Skeletal muscle tissue (tissue), 4 donors: Measurements from ENCODE around the gene RNU1-3. TPM values are rescaled to one million over a fixed set of nuclear protein-coding genes. Genes with fewer than 3 reads are reported as not detected.
"Not testable (repeated sequence)": the region's sequence is repeated elsewhere in the genome, so short reads cannot be mapped to it uniquely, and the experiment has no call there.

ENCODE experiments used
- H3K27ac ChIP-seq: one replicate; pipeline ENCODE4 v1.7.0; 2013; ENCODE audit warnings: mild to moderate bottlenecking, low read depth, low read length, inconsistent platforms
- H3K27me3 ChIP-seq, 3 donors: one replicate each; pipeline ENCODE4 v1.7.0; 2013; ENCODE audit warnings: low read length in 3 of 3; ENCODE audit not compliant: control insufficient read depth in 3 of 3, insufficient read depth in 3 of 3
- H3K36me3 ChIP-seq, 3 donors: one replicate each; pipeline ENCODE4 v1.7.0; 2013; ENCODE audit warnings: low read length in 3 of 3; ENCODE audit not compliant: control insufficient read depth in 3 of 3, insufficient read depth in 3 of 3
- H3K4me1 ChIP-seq, 3 donors: one replicate each; pipeline ENCODE4 v1.7.0; 2013; ENCODE audit warnings: low read length in 3 of 3, mild to moderate bottlenecking in 3 of 3; ENCODE audit not compliant: control insufficient read depth in 3 of 3, insufficient read depth in 3 of 3
- H3K4me3 ChIP-seq, 3 donors: one replicate each; pipeline ENCODE4 v1.7.0; 2013; ENCODE audit warnings: low read length in 3 of 3
- H3K9ac ChIP-seq, 3 donors: one replicate each; pipeline ENCODE4 v1.7.0; 2013; ENCODE audit warnings: low read length in 3 of 3, mild to moderate bottlenecking in 3 of 3, moderate library complexity in 2 of 3, low read depth in 1 of 3
- H3K9me3 ChIP-seq, 3 donors: one replicate each; pipeline ENCODE4 v1.7.0; 2013; ENCODE audit warnings: low read length in 3 of 3; ENCODE audit not compliant: control insufficient read depth in 3 of 3
- total RNA-seq: library from RNA; depleted of rRNA; stranded (reverse); fragments of >200 nt; gene quantifications from one replicate; pipeline ENCODE4 v1.2.3, GENCODE V29; 2014
- donor health status: Osteomylitis.

The RNU1-3 gene
- total RNA-seq, 1 donor from 2014 or later = under 0.01 TPM

DNA sequence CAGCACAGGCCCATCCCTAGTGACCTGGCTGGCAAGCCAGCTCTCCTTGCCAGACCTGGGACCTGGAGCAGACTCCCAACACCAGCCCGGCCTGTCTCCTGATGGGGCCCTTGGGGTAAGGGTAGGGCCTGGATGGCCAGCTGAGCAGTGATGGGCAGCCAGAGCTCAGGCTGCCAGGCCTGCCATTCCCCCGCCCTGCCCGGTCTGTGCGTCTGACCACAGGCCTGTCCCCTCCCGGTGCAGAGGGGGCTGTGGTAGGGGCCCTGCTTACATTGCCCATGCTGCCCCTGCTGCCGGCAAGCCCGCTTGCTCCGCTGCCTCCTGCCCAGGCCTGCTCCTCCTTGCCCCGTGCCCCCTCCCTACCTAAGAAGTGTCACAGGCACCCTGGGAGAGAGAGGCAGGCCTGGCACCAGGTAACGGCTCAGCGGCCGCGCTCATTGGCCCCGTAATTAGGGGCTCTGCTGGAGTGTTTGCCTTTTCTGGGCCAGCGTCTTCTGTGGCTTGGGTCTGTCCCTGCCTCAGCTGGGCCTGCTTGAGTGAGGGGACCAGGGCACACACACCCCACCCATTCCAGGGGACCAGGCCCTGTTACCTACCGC is 37.9 kb upstream of the RNU1-3 start:
- not testable (repeated sequence) for H3K36me3 ChIP-seq, H3K9ac ChIP-seq, H3K9me3 ChIP-seq, H3K27me3 ChIP-seq, H3K4me1 ChIP-seq, H3K4me3 ChIP-seq, H3K27ac ChIP-seq

DNA sequence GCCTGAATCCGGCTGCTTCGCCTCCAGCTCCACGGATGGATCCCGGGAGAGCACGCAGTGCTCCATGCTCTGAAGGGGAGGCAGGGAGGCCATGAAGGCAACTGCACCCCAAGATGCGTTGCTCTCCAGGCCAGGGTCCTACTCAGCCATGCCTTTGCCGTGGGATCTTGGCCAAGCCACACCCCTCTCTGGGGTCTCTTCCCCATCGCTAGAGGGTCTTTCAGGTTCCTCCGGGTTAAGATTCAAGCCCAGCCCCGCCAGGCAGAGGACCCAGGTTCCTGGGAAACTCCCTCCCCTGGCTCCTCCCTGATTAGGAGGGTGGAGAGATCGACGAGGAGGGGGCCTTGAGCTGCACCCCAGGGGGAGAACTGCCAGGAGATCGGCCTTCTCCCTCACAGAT is 37.3 kb upstream of the RNU1-3 start:
- H3K27ac ChIP-seq, H3K4me3 ChIP-seq, H3K27me3 ChIP-seq, H3K9ac ChIP-seq, H3K4me1 ChIP-seq, H3K36me3 ChIP-seq, H3K9me3 ChIP-seq: not testable (repeated sequence)

DNA sequence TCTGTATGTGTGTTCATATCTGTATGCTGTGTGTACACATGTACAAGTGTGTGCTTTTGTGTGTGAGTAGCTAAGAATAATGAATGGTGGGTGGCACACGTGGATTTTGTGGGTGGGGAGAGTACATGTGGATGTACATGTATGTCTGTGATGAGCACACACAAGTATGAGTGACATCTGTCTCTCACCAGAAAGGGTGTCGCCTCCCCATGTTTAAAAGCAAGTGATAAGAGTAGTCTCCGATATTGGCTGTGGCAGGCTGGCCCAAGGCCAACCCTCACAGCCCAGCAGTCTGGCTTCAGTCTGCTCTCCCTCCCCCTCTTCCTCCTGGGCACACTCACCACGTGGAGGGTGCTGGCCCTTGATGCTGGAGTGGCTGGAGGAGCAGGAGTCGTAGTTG is 36.9 kb upstream of the RNU1-3 start:
- not testable (repeated sequence) for H3K4me1 ChIP-seq, H3K27ac ChIP-seq, H3K36me3 ChIP-seq, H3K4me3 ChIP-seq, H3K9ac ChIP-seq, H3K27me3 ChIP-seq, H3K9me3 ChIP-seq

DNA sequence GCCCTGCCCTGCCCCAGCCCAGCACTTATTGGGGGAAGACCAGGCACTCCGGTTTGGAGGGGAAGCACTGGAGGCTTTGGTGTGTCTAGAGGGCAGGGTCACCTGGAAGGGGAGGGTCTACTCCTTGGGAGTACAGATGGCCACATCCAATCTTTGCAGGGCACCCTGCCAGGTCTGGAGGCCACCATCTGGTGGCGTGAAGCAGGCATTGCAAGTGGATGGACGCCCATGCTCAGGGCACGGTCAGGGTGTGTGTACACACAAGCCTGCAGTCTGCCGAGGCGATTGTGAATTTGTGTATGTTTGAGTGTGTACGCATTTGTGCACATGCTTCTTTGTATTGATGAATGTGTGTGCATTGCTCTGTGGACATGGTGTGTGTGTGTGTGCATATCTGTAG is 36.4 kb upstream of the RNU1-3 start:
- H3K4me1 ChIP-seq = not testable (repeated sequence)

DNA sequence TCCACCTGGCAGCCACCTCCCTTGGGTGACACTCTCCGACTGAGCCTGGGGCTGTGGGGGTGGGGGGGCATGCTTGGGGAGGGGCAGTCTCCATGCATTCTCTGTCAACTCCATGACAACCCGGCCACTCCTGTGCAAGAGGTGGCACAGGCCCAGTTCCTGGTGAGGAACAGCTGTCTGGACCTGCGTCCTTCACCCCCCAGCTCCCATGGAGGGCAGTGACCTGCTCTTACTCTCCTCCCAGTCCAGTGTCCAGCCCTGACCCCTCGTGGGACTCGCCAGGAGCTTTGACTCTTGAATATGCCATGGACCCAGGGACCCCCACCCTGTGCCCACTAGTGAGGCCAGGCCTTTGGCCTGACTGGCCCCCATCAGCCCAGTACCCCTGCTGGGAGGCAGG is 35.5 kb upstream of the RNU1-3 start:
- H3K9me3 ChIP-seq, H3K27ac ChIP-seq, H3K9ac ChIP-seq, H3K36me3 ChIP-seq, H3K4me3 ChIP-seq, H3K4me1 ChIP-seq, H3K27me3 ChIP-seq: not testable (repeated sequence)

More for the DNA sequence above, 36.4 kb upstream of the RNU1-3 start:
- H3K9ac ChIP-seq, H3K9me3 ChIP-seq, H3K27ac ChIP-seq, H3K4me3 ChIP-seq, H3K27me3 ChIP-seq, H3K36me3 ChIP-seq: not testable (repeated sequence)

DNA sequence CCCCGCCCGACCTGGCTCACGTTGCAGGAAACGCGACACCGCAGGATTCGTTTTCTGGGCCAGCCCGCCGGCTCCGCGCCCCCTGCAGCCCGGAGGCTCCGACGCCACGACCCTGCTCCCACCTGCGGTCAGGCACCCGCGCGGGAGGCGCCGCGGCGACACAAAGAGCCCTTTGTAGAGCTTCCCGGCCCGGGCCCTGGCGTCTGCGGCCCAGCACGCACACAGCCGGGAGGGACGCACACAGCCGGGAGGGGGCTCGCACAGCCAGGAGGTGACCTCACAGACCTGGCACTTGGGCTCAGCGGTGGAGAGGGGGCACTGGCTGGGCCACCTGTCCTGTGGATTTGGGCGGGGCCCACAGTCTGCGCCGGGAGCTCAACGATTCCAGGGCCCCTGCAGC is 34.4 kb upstream of the RNU1-3 start:
- H3K4me1 ChIP-seq, H3K9me3 ChIP-seq: not testable (repeated sequence)

DNA sequence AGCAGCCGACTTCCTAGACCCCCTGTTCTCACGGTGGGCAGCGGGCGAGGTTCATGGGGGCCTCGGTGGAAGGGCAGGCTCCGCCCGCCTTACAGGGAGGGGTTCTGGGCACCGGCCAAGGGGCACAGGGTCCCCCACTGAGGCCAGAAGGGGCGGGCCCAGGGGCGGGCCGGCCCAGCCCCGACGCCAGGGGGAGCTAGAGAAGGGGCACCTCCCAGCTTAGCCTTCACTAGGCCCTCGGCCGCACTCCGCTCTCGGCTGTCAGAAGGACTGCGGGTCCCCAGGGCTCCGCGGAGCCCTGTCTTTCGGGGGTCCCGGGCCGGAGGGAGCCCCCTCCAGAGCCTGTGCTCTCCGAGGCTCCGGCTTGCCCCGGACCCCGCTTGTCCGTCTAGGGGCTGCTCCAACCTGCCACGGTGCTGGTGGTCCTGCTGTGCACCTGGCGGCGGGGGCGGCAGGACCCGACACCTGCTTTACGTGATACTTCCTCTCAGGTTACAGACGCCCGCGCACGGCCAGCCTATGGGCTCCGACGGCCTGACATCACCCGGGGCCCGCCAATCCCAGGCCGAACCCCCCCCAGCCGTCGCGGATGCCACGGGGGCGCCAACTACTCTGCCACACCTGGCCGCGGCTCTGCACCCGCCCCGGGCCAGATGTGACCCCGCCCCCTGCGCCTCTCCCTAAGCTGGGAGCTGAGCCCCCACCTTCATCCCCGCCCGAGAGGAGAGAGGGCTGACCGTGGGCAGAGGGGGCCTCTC is 33.6 kb upstream of the RNU1-3 start:
- H3K9ac ChIP-seq, H3K27ac ChIP-seq, H3K9me3 ChIP-seq, H3K4me1 ChIP-seq, H3K36me3 ChIP-seq, H3K4me3 ChIP-seq, H3K27me3 ChIP-seq: not testable (repeated sequence)

More for the DNA sequence above, 34.4 kb upstream of the RNU1-3 start:
- H3K27me3 ChIP-seq, H3K4me3 ChIP-seq, H3K27ac ChIP-seq, H3K36me3 ChIP-seq, H3K9ac ChIP-seq: not testable (repeated sequence)

DNA sequence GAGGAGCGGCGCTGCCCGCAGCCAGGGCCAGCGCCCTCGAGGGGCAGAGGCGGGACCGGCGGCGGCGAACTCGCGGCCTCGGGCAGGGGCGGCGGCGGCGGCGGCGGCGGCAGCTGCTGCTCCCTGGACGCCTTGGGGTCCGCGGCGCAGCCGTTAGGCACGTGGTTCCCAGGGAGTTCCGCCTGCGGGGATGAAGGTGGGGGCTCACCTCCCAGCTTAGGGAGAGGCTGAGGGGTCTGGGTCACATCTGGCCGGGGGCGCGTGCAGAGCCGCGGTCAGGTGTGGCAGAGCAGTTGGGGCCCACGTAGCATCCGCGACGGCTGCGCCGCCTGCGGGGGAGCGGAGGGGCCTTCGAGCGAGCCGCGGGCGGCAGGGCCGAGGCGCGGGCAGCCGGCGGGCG is 32.7 kb upstream of the RNU1-3 start:
- H3K27me3 ChIP-seq, H3K9me3 ChIP-seq: not testable (repeated sequence)

DNA sequence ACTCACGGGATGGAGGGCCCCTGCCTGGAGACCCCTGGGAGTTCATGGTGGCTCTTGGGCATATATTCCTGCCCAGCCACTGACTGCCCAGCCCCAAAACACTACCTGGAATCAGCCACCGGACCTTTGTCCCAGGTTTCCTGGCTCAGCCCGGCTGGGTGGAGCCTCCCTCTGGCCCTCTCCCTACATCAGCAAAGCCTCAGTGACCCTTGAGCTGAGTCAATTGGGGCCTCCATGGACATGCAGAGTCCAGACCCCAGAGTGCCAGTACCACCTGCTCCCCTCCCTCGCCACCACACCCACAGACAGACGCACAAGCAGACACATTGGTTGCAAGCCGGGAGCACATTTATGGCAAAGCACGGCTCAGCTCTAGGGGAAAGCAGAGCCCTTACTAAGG is 30.4 kb upstream of the RNU1-3 start:
- H3K4me3 ChIP-seq, H3K4me1 ChIP-seq, H3K36me3 ChIP-seq, H3K9me3 ChIP-seq, H3K27ac ChIP-seq, H3K27me3 ChIP-seq, H3K9ac ChIP-seq: not testable (repeated sequence)

More for the DNA sequence above, 32.7 kb upstream of the RNU1-3 start:
- H3K4me3 ChIP-seq, H3K4me1 ChIP-seq, H3K9ac ChIP-seq, H3K36me3 ChIP-seq, H3K27ac ChIP-seq: not testable (repeated sequence)

DNA sequence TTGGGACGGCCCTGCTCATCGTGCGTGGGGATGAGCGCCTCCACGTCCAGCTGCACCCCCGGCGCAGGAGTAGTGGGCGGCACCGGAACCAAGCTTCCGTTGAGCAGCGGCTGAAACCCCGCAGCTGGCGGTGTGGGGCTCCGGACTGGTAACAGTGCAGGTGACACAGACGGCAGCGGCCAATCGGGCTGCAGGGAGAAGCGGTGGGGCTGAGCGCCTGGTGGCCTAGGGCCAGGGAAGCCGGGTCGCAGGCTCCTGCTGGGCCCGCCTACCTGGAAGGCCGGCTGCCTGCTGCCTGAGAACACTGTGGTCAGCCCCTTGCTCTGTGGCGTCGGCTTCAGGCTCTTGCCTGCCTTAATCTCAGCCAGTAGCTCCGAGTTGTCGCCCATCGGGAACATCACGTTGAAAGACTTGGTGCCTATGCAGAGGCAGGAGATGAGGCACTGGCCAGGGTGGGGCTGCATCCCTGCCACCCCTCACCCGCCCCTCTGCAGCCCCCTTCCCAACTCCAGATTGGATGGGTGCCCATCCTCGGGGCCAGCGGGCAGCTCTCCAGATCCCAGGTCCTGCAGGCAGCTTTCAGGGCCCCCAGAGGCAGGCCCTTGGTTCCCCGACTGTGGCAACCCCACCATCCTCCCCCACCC is 29.9 kb upstream of the RNU1-3 start:
- not testable (repeated sequence) for H3K9me3 ChIP-seq, H3K4me1 ChIP-seq, H3K27me3 ChIP-seq, H3K36me3 ChIP-seq, H3K9ac ChIP-seq, H3K27ac ChIP-seq, H3K4me3 ChIP-seq
